Activated CD8-positive, alpha-beta T cell treated with anti-CD3 and anti-CD28 coated beads for 36 hours (primary cell): ENCODE results near the gene SETD9. TPM values are rescaled to one million over a fixed set of nuclear protein-coding genes. Genes with fewer than 3 reads are reported as not detected.

ENCODE experiments used
- ATAC-seq: fragments of 200-7000 bp; cut with Tn5 transposase; one replicate; pipeline ENCODE4 v1.10.0; 2021; ENCODE audit warnings: mild to moderate bottlenecking, moderate library complexity
- CTCF ChIA-PET: fragments of 350-600 bp; sonication (Branson Sonifier 250); formaldehyde crosslinking; loops from one replicate; lab custom pipeline; 2021; ENCODE audit warnings: antibody characterized with exemption; lab: Charles Lee
- POLR2A ChIA-PET: fragments of 350-600 bp; sonication (Branson Sonifier 250); formaldehyde crosslinking; loops from one replicate; lab custom pipeline; 2021; ENCODE audit warnings: antibody characterized with exemption; lab: Charles Lee
- DNase-seq: peaks from one replicate; pipeline ENCODE4 v3.0.0-alpha.2; 2020
- H3K27ac Mint-ChIP-seq: one replicate; pipeline ENCODE4 v1.8.0; 2021; ENCODE audit warnings: mild to moderate bottlenecking, mixed read lengths
- H3K27me3 Mint-ChIP-seq: one replicate; pipeline ENCODE4 v1.8.0; 2021; ENCODE audit warnings: mixed read lengths
- H3K36me3 Mint-ChIP-seq: one replicate; pipeline ENCODE4 v1.8.0; 2021; ENCODE audit warnings: low read depth, mixed read lengths
- H3K4me1 Mint-ChIP-seq: one replicate; pipeline ENCODE4 v1.8.0; 2021; ENCODE audit warnings: low read depth, mixed read lengths
- H3K4me3 Mint-ChIP-seq: one replicate; pipeline ENCODE4 v1.8.0; 2021; ENCODE audit warnings: mild to moderate bottlenecking, moderate library complexity, mixed read lengths
- H3K9me3 Mint-ChIP-seq: one replicate; pipeline ENCODE4 v1.8.0; 2021; ENCODE audit warnings: mixed read lengths
- CTCF ChIP-seq: fragments of 200-600 bp; IDR thresholded peaks from one replicate; pipeline ENCODE4 v1.8.0; 2022; ENCODE audit warnings: antibody characterized with exemption, mild to moderate bottlenecking
- intact Hi-C: fragments of 100-400 bp; cut with micrococcal nuclease; formaldehyde crosslinking; loops from one replicate; pipeline ENCODE4 v1.10.0; 2022
- total RNA-seq, 2 experiments: library from RNA; stranded (reverse); gene quantifications; one replicate each; pipeline ENCODE4 v1.2.3, GENCODE V29; 2021

The SETD9 gene
- total RNA-seq, 2 experiments from 2014 or later, result 8.1 to 9.3 TPM

DNA sequence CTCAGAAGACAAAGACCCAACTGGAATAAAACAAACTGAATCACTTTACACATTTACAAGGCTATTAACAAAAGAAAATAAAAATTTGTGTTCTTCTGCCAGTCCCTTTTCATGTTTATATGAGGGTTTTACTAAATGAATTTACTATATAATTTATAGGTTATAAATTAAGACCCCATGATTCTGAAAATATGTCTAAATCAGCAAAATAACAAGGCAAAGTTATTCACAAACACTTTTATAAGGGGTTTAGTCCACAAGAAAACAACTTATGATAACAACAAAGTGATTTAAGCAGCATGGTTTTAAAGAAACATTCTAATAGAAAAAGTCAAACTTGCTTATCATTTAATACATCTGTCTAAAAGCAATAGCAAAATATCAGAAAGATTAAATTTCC lies 37.7 kb downstream of the SETD9 start:
- DNase-seq, result no peak
- intact Hi-C loops, result no loop called here
- H3K27me3 Mint-ChIP-seq, result no peaks in the 10 kb centered on the region
- ChIA-PET CTCF (no interaction called here), POLR2A (no interaction called here)
- H3K9me3 Mint-ChIP-seq, result no peaks in the 10 kb centered on the region
- peaks cover 17% of the 10 kb centered on the region for H3K36me3 Mint-ChIP-seq
- no peak overlapping the region for H3K4me3 Mint-ChIP-seq
- ATAC-seq, result no peak
- TF ChIP-seq CTCF, result no peak
- H3K4me1 Mint-ChIP-seq, result peaks cover 13% of the 10 kb centered on the region
- no peak overlapping the region for H3K27ac Mint-ChIP-seq

GRCh38 chr5:56950626-56951125 lies 41.3 kb downstream of the SETD9 start:
- H3K36me3 Mint-ChIP-seq, result no peaks in the 10 kb centered on the region
- intact Hi-C loops, result no loop called here
- ChIA-PET POLR2A (interaction anchor here (0.6 to 1.2 kb wide), 3 partner anchors 12 to 383 kb away, joined by 3 read pairs; no protein-coding TSS in a partner anchor), CTCF (interaction anchor here (0.9 to 2.8 kb wide), 9 partner anchors 23 to 288 kb away, joined by 3 to 16 read pairs (median 3); no protein-coding TSS in a partner anchor)
- no peak for TF ChIP-seq CTCF
- ATAC-seq (peak; percentile 60), DNase-seq (peak; percentile 66)
- H3K27ac Mint-ChIP-seq, result peak overlapping the region; percentile 73
- peaks cover 18% of the 10 kb centered on the region for H3K27me3 Mint-ChIP-seq
- H3K4me3 Mint-ChIP-seq, result peak overlapping the region; percentile 84
- H3K9me3 Mint-ChIP-seq, result no peaks in the 10 kb centered on the region
- peaks cover 18% of the 10 kb centered on the region for H3K4me1 Mint-ChIP-seq

DNA sequence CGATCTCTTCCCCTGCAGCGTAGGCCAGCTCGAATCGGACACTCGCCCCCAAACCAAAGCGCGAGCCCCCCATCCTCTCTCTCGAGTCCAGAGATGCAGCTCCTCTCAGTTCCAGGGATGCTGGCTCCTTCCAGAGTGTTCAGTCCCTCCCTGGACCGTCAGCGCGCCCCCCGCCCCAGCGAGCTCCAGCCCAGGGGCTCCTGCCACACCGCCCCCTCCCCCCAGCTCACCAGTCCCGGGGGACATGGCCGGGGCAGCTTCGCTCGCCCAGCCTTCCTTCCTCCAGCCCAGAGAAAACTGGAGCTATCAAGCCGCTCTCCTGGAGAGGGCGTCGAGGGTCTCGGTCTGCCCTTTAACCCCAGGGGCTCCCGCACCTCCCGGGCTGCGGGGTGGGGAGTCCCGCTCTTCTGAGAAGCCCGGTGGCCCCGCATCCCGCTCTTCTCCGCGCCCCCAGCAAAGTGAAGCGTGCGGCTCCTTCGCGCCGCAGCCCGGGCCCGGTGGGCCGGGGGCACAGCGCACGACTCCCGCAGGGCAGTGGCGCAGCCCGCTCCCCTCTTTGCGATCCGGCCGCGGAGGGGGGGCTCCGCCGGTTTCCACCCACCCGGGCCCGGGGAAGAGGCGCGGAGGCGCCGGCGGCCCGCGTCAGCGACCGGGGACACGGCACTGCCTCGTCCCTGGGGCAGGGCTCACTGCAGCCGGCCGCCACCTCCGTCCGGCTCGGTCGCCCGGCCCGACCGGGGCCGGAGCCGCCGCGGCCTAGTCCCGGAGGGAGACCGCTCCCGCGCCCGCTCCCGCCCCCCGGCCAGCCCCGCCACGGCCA lies 41.9 kb downstream of the SETD9 start:
- H3K4me1 Mint-ChIP-seq, result peaks cover 18% of the 10 kb centered on the region
- ChIA-PET CTCF (interaction anchor here (0.9 to 2.8 kb wide), 8 partner anchors 24 to 288 kb away, joined by 3 to 16 read pairs (median 3); no protein-coding TSS in a partner anchor), POLR2A (interaction anchor here (0.6 to 1.2 kb wide), 3 partner anchors 11 to 382 kb away, joined by 3 read pairs; no protein-coding TSS in a partner anchor)
- DNase-seq, result peak; percentile 28
- H3K27me3 Mint-ChIP-seq, result peaks cover 19% of the 10 kb centered on the region
- ATAC-seq, result peak; percentile 29
- H3K9me3 Mint-ChIP-seq, result no peaks in the 10 kb centered on the region
- H3K36me3 Mint-ChIP-seq, result no peaks in the 10 kb centered on the region
- no peak for TF ChIP-seq CTCF
- peak overlapping the region; percentile 84 for H3K4me3 Mint-ChIP-seq
- H3K27ac Mint-ChIP-seq, result peak overlapping the region; percentile 73
- intact Hi-C loops, result no loop called here

- peak within 1 kb of the TSS; percentile 73 for H3K27ac Mint-ChIP-seq
Observed at GRCh38 chr5:56951946-56952691, 42.7 kb downstream of the SETD9 start, which contains the start of gene MIER3. TSS of gene MIER3 (minus strand) at chr5:56952123. CDS start at chr5:56952102, 21 bp downstream.

More at GRCh38 chr5:56951946-56952691, 42.7 kb downstream of the SETD9 start, which contains the start of gene MIER3:
- Mint-ChIP-seq H3K4me3 (peak within 1 kb of the TSS; percentile 84), H3K27me3 (peaks cover 19% of the 10 kb centered on the region), H3K4me1 (peaks cover 18% of the 10 kb centered on the region), H3K36me3 (no peaks in the 10 kb centered on the region), H3K9me3 (no peaks in the 10 kb centered on the region)
- intact Hi-C loops, result no loop called here
- TF ChIP-seq CTCF, result no peak
- ChIA-PET CTCF (no interaction called here), POLR2A (no interaction called here)
- ATAC-seq, result peak; percentile 94
- DNase-seq, result peak; percentile 82
